Endothelial cell of umbilical vein (primary cell): Measurements from ENCODE around the gene DMD.

Source experiments
- CTCF ChIP-seq, 2 donors: IDR thresholded peaks; 1 replicate in 1 of 2; 2 replicates in 1 of 2; pipeline ENCODE4 v1.5.1; 2011; ENCODE audit warnings: low read length in 2 of 2, mild to moderate bottlenecking in 2 of 2, moderate library complexity in 2 of 2, control low read depth in 1 of 2, inconsistent platforms in 1 of 2, low read depth in 1 of 2; ENCODE audit not compliant: insufficient read depth in 1 of 2; ENCODE audit errors: extremely low read depth in 1 of 2
- GATA2 ChIP-seq: IDR thresholded peaks from 2 replicates; pipeline ENCODE4 v1.7.0; 2011; ENCODE audit warnings: low read depth, mild to moderate bottlenecking, moderate library complexity, mixed read lengths, low read length; ENCODE audit not compliant: insufficient read length, insufficient read depth
- POLR2A ChIP-seq: IDR thresholded peaks from 2 replicates; pipeline ENCODE4 v1.6.1; 2012; ENCODE audit warnings: low read depth, mild to moderate bottlenecking, control low read depth, low read length
- POLR2AphosphoS5 ChIP-seq: IDR thresholded peaks from 2 replicates; pipeline ENCODE4 v1.6.1; 2012; ENCODE audit warnings: low read depth, mild to moderate bottlenecking, control low read depth, low read length, moderate library complexity; ENCODE audit not compliant: insufficient read depth

GRCh38 chrX:31663172-31663571 is 1548.2 kb downstream of the DMD start:
- no peak for TF ChIP-seq CTCF (IDR thresholded peaks at IDR 0.05; ENCODE audit: extremely low read depth in 1 of 2, insufficient read depth in 1 of 2, low read depth in 1 of 2, low read length in 2 of 2)
- TF ChIP-seq POLR2A = no peak
- TF ChIP-seq POLR2AphosphoS5 = no peak
- no peak for TF ChIP-seq GATA2
